Measurements from ENCODE around the gene TMEM222. TPM values are rescaled to one million over a fixed set of nuclear protein-coding genes. Genes with fewer than 3 reads are reported as not detected.

Gene TMEM222
- total RNA-seq, 1 donor = 17.3 TPM

GRCh38 chr1:27346357-27346756 is 24.4 kb downstream of the TMEM222 start:
- no peak for DNase-seq (ENCODE audit: low read depth)
- no peak overlapping the region for H3K4me3 ChIP-seq (ENCODE audit: low read depth, low read length)
- no peak for TF ChIP-seq CTCF (IDR thresholded peaks at IDR 0.05; ENCODE audit: insufficient read depth, low read depth, low read length)

DNA sequence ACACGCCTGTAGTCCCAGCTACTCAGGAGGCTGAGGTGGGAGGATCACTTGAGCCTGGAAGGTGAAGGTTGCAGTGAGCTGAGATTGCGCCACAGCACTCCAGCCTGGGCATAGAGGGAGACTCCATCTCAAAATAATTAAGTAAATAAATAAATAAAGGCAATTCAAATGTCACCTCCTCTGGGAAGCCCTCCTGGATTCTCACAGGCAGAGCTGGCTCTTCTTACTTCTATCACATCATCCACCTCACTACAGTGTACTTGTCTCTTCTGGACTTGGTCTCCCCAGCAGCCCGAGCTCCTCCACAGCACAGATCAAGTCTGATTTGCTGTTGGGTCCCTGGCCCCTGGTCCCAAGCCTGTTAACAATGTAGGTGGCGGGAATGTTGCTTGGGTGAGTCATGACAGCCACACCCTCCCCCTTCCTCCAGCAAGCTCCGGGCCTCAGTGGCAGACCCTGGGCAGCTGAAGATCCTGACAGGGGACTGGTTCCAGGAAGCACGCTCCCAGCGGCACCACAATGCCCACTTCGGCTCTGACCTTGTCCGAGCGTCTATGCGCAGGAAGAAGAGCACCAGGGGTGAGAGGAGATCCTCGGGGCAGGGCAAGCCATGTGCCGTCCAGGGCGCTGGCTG is 25.1 kb downstream of the TMEM222 start:
- H3K4me3 ChIP-seq (ENCODE audit: low read depth, low read length) = no peak overlapping the region
- TF ChIP-seq CTCF (IDR thresholded peaks at IDR 0.05; ENCODE audit: insufficient read depth, low read depth, low read length) = no peak
- DNase-seq (ENCODE audit: low read depth) = no peak

DNA sequence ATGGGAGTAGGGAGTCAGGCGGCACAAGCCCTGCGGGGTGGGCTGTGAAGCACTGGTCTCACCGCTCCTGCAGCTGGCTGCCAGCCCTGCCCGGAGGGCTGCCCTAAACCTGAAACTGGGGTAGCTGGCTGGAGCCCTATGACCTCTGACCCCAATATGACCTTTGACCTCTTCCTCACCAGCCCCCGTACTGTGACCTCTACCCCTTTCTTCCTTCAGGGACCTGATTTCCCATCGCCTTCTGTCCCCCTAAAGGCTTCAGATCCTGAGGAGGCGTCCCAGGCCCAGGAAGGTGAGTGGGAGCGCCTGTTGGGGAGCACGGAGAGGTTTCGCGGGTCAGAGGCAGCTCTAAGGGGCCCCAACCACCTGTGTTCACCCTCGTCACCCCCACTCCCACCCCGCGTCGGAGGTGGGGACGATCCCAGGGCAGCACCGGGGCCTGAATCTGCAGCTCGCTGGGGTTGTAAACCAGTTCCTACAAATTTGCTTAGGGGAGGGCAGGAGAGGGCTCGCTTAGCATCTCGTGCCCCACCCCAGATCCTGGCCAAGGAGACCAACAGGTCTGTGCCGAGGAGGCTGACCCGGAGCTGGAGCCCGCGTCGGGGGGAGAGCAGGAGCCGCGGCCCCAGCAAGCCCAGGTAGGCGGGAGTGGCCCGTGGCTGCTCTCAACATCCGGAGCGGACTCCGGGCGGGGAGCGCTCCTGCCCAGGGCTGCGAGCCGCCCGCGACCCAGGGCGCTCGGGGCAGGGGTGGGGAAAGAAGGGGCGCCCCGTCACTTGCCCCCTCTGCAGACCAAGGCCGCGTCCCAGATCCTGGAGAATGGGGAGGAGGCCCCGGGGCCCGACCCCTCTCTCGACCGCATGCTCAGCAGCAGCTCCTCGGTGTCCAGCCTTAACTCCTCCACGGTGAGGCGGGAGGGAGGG is 27.2 kb downstream of the TMEM222 start:
- TF ChIP-seq CTCF (IDR thresholded peaks at IDR 0.05; ENCODE audit: insufficient read depth, low read depth, low read length) = no peak
- H3K4me3 ChIP-seq (ENCODE audit: low read depth, low read length) = peak overlapping the region; percentile 59
- peak; percentile 17 for DNase-seq (ENCODE audit: low read depth)

DNA sequence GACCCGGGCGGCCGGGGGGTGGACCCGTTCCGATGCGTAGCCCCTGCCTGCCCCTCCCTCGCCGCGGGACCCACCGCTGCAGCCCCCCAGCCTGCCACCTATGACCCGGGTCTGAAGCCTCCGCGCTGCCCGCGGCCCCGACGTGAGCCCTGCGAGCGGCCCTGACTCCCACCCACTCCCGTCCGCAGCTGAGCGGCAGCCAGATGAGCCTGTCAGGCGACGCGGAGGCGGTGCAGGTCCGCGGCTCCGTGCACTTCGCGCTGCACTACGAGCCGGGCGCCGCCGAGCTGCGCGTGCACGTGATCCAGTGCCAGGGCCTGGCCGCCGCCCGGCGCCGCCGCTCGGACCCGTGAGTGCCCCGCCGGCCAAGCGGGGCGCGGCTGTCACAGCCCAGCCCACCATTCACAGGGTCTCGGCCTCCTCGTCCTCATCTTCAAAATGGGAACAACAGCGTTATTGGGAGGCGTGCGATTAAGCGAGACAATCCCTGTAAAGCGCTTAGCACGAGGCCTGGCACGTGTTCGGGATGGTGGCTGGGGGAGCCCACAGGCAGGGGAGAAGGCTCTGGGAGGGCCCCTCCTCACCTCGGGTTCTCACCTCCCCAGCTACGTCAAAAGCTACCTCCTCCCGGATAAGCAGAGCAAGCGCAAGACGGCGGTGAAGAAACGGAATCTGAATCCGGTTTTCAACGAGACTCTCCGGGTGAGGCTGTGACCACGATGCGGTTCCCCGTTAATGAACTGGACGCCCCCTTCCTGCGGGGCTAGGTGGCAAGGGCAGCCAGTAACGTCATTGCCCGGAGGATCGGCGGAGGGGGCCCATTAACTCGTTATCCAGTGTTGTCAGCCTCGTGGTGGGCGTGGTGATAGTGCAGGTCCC is 28.1 kb downstream of the TMEM222 start:
- peak overlapping the region; percentile 59 for H3K4me3 ChIP-seq (ENCODE audit: low read depth, low read length)
- DNase-seq (ENCODE audit: low read depth) = peak; percentile 68
- TF ChIP-seq CTCF (IDR thresholded peaks at IDR 0.05; ENCODE audit: insufficient read depth, low read depth, low read length) = no peak

GRCh38 chr1:27350663-27351540 is 28.9 kb downstream of the TMEM222 start:
- peak; percentile 38 for DNase-seq (ENCODE audit: low read depth)
- H3K4me3 ChIP-seq (ENCODE audit: low read depth, low read length) = peak overlapping the region; percentile 6
- TF ChIP-seq CTCF (IDR thresholded peaks at IDR 0.05; ENCODE audit: insufficient read depth, low read depth, low read length) = peak; percentile 23
